SU-DHL-6 (cell line): ENCODE measurements around the gene SCARF1.

Experiments used
- CTCF ChIP-seq: fragments of 200-600 bp; sonication (generic); IDR thresholded peaks from one replicate; pipeline ENCODE4 v1.5.1; 2017; ENCODE audit warnings: antibody characterized with exemption, mild to moderate bottlenecking, low read length, moderate library complexity; ENCODE audit not compliant: insufficient read depth, poor library complexity, severe bottlenecking
- EZH2phosphoT487 ChIP-seq: fragments of 200-600 bp; sonication (generic), shearing (Covaris generic); conservative IDR thresholded peaks from 2 replicates; pipeline ENCODE4 v1.6.1; 2018; ENCODE audit warnings: mild to moderate bottlenecking, antibody characterized with exemption, low read length, moderate library complexity, mixed read lengths

GRCh38 chr17:1590029-1590746 lies 55.3 kb downstream of the SCARF1 start:
- TF ChIP-seq CTCF (no peak), EZH2phosphoT487 (no peak)
